ENCODE results near the gene NPR3. TPM values are rescaled to one million over a fixed set of nuclear protein-coding genes. Genes with fewer than 3 reads are reported as not detected.

The NPR3 gene
- total RNA-seq, 1 experiment from 2014 or later, result not detected

DNA sequence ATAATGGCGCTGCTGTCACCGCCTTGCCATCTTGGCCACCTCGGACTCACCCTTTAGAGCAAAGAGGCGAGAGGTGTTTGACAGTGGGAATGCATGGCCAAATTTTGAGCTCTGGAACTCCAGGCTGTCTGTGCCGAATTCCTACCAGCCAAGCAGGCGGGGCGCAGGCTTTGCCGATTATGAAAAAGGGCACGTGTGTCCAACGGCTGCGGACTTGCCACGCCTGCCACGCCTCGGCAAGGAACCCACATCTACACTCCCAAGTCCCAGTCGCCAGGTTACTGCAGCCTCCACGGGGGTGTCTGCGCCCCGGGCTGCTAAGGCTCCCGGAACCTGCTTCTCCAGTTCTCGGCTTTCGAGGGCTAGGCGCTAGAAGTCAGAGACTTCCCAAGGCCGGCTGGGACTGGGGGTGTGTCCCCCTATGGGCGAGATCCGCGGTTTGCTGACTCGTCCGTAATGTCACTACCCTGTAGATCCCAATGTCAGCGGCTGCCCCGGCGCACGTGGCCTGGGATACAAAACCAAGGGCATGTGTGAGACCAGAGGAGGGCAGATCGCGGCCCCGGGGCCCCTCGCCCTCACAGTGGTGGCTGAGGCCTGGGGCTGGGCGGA lies 2.8 kb downstream of the NPR3 start:
- Histone ChIP-seq H4K8ac (replicated peaks; ENCODE audit: insufficient read length, low read depth, low read length) (no peak overlapping the region), H3K79me2 (ENCODE audit: insufficient read depth, low read length) (no peaks in the 10 kb centered on the region), H2BK5ac (ENCODE audit: insufficient read length, low read length) (no peak overlapping the region), H3K23ac (ENCODE audit: insufficient read length, low read depth, low read length) (no peak overlapping the region), H4K5ac (ENCODE audit: insufficient read length, low read depth, low read length) (no peak overlapping the region), H3K27me3 (ENCODE audit: insufficient read depth, low read length) (peaks cover 56% of the 10 kb centered on the region), H2BK15ac (ENCODE audit: low read depth, low read length) (no peak overlapping the region), H3K18ac (ENCODE audit: insufficient read length, low read depth, low read length) (no peak overlapping the region), H3K4ac (ENCODE audit: low read depth, low read length) (no peak overlapping the region), H3K23me2 (ENCODE audit: insufficient read length, low read depth, low read length, poor library complexity, severe bottlenecking) (peaks cover 22% of the 10 kb centered on the region), H2BK120ac (ENCODE audit: low read depth, low read length, poor library complexity, severe bottlenecking) (no peak overlapping the region), H3T11ph (ENCODE audit: low read length) (no peak overlapping the region), H4K91ac (ENCODE audit: insufficient read length, low read depth, low read length) (no peak overlapping the region), H2AK5ac (ENCODE audit: insufficient read length, low read length) (no peak overlapping the region), H2AFZ (ENCODE audit: low read length) (no peak overlapping the region), H2BK12ac (ENCODE audit: insufficient read length, low read depth, low read length) (no peak overlapping the region), H3K9ac (ENCODE audit: extremely low read depth, insufficient read length, low read length) (no peak overlapping the region), H3K27ac (ENCODE audit: insufficient read length, low read depth, low read length) (no peak overlapping the region), H3K79me1 (ENCODE audit: insufficient read depth, low read depth, low read length, poor library complexity, severe bottlenecking) (no peaks in the 10 kb centered on the region), H3K56ac (ENCODE audit: insufficient read length, low read depth, low read length) (no peak overlapping the region), H3K4me1 (ENCODE audit: insufficient read depth, low read length) (no peaks in the 10 kb centered on the region), H3K9me3 (ENCODE audit: control insufficient read depth, low read depth, low read length) (no peaks in the 10 kb centered on the region), H4K20me1 (ENCODE audit: control insufficient read depth, insufficient read depth, insufficient read length) (no peaks in the 10 kb centered on the region), H3K4me2 (ENCODE audit: insufficient read depth, insufficient read length, low read length) (peak overlapping the region; percentile 85), H2BK20ac (ENCODE audit: low read depth, low read length, poor library complexity, severe bottlenecking) (no peak overlapping the region), H3K14ac (ENCODE audit: insufficient read depth, low read length) (no peak overlapping the region)
- H3K4me1 Mint-ChIP-seq, result peaks cover 30 to 35% of the 10 kb centered on the region in 2 experiments
- no peak overlapping the region for H3K27ac Mint-ChIP-seq
- DNase-seq, result peak; percentile 83
- H3K36me3 Mint-ChIP-seq (ENCODE audit: insufficient read depth in 1 of 3, low read depth in 3 of 3), result no peaks in the 10 kb centered on the region; a peak in 1 of 7 replicates
- H3K27me3 Mint-ChIP-seq (ENCODE audit: low read depth), result peaks cover 92% of the 10 kb centered on the region
- H3K4me3 Mint-ChIP-seq, result peak overlapping the region; percentile 26 to 85; a peak in 4 of 5 replicates
- peak; percentile 42; the same call in 1 of the 3 replicates for TF ChIP-seq CTCF (conservative IDR thresholded peaks at IDR 0.05)
- H3K9me3 Mint-ChIP-seq, result peaks cover 4 to 12% of the 10 kb centered on the region in 2 experiments; a peak in 3 of 5 replicates
- WGBS (ENCODE audit: extremely low coverage, insufficient read length, low lambda C conversion rate), result no CpG with 5 or more reads among the region's 37 CpGs

All from H9 (cell line).